NCI-H69 (cell line): ENCODE data around the gene MTMR12.
"Not testable (repeated sequence)": the region's sequence is repeated elsewhere in the genome, so short reads cannot be mapped to it uniquely, and the experiment has no call there.

Experiments
- DNase-seq: peaks from one replicate; lab custom pipeline; 2025; lab: John Stamatoyannopoulos, UW

MTMR12 gene

DNA sequence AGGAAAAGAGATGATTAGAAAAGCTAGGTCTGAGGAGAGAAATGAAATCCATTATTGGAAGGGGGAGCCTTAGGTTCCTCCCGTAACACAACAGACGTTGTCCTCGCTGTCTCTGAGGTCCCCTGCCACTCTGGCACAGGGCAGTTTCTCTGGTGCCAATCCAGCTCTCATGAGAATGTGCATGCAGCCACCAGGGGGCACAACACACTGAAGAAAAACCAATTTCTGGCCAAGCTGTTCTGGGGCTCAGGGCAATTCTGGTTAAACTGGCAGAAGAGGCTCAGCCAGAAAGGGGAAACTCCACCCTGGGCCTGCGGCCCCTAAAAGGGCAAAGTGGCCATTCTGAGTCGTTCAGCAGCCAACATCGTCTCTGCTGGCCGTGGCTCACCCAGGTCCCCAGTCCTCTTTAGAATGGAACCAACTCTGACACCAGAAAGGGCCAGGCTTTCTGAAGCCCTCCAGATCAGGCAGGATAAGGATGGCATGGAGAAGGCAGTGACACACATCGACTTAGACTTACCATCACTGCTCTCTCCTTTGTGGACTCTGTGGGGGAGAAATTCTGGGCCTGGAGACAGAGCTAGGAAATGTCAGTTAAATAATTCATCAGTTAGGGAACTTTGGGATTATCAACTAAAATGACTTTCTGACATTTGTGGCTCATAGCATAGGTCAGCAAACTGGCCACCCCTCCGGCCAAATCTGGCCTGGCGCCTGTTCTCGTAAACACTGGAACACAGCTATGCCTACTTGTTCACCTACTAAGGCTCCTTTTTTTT lies 80.1 kb downstream of the MTMR12 start:
- peak; percentile 83 for DNase-seq

- DNase-seq, result no peak
These were observed 80.8 kb downstream of the MTMR12 start for GRCh38 chr5:32231929-32232328.

DNA sequence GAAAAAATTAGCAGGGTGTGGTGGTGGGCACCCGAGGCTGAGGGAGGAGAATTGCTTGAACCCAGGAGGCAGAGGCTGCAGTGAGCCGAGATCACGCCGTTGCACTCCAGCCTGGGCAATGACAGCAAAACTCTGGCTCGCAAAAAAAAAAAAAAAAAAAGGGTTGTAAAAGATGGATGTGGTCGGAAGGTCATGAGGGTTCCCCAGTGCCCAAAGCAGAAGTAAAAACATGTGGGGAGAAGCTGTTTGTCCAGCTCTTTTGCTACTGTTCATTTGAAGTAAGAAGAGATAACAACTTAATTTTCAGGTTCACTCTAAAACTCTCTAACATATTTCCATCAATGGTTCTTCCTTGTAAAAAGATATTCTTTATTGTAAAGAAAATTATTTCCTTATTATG lies 81.5 kb downstream of the MTMR12 start:
- DNase-seq, result no peak

- DNase-seq, result no peak
These were observed 82.2 kb downstream of the MTMR12 start for GRCh38 chr5:32230356-32231099.

DNA sequence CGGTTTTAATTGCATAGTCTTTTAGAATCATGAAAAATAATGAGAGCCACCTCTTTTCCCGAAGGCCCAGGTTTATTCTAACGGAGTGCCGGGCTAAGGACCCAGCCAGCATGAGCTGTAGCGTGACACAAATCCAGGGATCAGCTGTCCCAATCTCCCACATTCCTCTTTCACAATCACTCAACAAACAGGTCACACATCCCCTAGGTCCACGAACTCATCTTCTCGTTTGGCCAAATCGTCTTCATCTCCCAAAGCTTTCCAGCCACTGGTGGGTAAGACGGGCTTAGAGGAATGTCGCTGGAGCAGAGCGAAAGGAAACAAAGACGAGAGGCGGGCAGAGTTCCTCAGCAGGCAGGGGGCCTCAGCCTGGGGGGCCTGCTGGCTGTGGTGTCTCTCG lies 83.2 kb downstream of the MTMR12 start:
- no peak for DNase-seq

GRCh38 chr5:32228816-32229215 lies 83.9 kb downstream of the MTMR12 start:
- DNase-seq, result no peak

- DNase-seq, result no peak
These were observed 87.3 kb downstream of the MTMR12 start for GRCh38 chr5:32225445-32225844.

DNA sequence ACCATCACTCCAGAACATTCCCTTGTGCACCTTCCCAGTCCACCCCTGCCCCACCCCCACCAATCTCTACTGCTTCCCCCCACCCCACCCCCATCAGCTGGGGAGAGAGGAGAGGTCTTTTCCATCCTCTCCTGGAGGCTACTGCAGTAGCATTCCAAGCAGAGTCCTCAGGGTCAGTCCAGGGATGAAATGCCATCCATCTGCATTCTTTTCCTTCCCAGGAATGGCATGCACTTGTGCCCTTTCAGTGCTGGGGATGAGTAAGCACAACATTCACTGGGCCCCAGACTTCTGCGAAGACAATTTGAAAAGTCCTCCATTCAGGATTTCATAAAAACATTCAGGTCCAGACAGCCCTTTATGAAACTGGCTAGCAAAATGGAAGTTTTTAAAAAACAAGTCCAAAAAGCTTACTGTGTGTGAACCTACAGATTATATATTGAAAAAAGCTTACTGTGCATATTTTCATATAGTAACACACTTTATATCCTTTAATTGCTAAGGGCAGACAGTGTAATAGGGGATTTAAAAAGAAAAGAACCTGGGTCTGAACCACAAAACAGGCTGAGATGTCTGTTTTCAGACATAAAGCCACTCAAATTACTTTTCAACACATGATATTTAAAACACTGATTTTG lies 88.6 kb downstream of the MTMR12 start:
- no peak for DNase-seq

DNA sequence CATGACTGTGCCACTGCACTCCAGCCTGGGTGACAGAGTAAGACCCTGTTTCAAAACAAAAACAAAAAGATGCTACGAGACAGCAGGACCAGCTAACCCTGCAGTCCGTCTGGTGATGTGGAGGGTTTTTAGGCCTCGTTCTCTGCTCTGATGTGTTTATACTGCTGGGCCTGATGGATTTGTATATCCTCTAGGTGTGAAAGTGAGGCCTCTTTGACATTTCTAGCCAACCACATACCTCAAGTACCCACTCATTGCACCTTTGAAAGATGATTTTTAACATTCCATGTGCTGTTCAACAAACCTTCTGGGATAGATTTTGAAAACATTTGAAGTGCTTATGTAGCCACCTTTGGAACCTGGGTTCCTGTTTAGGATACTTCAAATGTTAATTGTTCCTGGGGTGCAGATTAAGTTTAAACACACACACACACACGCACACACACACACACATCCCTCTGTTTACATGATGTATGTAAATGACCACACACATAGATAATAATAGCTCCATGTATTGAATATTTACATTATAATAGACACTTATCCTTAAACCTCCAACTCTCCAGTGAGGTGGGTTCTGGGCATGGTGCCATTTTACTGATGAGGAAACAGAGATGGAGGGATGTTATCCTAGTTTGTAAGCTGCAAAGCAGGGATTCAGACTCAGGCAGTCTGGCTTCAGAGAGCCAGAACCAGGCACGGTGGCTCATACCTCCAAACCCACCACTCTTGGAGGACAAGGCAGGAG lies 89.8 kb downstream of the MTMR12 start:
- DNase-seq, result peak; percentile 79

DNA sequence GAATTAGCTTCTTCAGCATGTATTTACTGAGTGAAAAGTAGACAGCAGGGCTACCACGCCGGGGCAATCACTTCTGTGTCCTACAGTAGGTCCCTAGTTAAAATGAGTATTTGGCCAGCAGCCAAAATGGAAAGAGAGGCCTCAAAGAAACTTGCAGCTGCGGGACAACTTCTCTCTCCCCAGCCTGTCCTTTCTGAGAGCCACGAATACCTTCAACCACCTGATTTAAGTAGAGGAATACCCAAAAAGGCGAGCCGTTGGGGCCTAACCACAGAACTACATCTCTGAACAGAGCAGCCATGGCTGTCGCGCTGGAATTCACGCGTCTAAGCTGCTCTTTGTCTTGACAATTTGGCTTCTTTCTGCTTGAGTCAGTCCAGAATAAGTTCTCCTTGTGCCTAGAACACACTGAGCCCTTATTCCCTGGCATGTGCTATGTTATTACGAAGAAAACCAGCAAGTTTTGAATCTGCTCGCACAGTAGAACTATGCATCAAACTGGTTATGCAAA lies 94.8 kb downstream of the MTMR12 start:
- DNase-seq, result peak; percentile 62

GRCh38 chr5:32214344-32214743 lies 98.4 kb downstream of the MTMR12 start:
- not testable (repeated sequence) for DNase-seq

- peak; percentile 89 for DNase-seq
These were observed 102.6 kb downstream of the MTMR12 start for GRCh38 chr5:32210151-32210550.

- not testable (repeated sequence) for DNase-seq
These were observed 103.9 kb downstream of the MTMR12 start for GRCh38 chr5:32208837-32209236.

DNA sequence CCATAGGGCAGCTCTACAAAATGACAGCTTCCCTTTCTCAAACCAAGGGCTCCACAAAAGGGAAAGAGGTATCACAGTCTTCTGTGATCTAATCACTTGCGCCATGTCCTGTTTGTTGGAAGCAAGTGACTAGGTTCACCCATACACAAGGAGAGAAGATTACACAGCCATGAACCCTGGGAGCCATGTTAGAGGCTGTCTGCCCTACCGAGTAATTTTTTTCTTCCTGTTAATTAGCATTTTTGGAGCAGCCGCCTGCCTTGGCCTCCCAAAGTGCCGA lies 105.4 kb downstream of the MTMR12 start:
- DNase-seq, result no peak

- no peak for DNase-seq
These were observed 106.0 kb downstream of the MTMR12 start for GRCh38 chr5:32206509-32207354.

GRCh38 chr5:32206053-32206452 lies 106.7 kb downstream of the MTMR12 start:
- no peak for DNase-seq

DNA sequence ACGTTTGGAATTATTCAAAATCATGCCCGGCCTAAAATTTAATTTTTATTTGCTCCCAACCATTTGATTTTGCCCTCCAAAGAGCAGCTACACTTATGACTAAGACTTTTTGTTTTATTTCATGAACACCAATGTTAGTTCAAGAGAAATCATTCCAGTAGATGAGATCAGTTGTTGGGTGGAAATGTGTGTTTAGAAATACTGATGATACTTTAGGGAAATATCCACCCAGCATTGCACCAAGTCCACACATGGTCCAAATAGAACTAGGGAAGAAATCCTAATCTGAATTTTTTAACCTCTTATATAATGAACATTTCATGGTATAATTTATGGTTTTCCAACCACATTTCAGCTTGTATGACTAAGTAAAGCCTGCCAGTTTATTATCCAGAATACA lies 110.3 kb downstream of the MTMR12 start:
- DNase-seq, result no peak

DNA sequence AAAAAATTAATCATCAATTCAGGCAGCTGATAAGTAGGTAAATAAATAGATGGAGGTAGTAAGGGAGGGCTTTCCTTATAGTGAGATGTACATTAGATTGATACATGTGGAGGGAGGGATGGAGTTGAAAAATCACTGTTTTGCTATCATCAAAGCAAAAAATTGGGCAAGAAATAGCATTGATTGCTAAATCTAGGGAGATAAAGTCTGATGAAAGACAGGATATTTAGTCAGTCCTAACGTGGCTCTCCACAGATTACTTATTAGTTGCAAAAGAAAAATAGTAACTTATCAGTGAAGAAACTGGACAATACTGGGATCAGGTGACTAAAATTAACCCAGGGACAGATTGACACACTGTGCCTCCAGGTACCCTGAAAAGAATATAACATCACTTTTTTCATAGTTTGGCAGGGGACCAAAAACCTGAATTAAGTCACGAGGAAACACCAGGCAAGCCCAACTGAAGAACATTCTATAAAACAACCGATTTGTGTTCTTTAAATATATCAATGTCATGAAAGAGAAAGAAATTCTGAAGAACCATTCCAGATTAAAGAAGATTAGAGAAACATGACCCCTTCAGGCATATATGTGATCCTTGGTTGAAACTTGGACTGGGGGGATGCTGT lies 111.5 kb downstream of the MTMR12 start:
- no peak for DNase-seq

DNA sequence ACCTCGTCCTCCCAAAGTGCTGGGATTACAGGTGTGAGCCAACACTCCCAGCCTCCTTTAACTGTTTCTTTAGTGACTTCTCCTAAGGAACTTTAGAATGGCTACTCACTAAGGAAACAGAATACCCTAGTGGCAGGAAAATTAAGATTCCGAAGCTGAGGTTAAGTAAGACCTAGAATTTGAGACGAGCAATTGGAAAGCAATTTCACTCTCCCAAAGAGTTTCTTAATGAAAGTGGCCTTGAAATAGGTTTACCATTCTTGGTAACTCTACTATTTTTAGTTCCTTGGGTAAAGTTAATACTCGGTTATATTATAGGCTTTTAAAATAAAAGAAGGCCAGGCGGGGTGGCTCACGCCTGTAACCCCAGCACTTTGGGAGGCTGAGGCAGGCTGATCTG lies 115.7 kb downstream of the MTMR12 start:
- DNase-seq, result no peak

DNA sequence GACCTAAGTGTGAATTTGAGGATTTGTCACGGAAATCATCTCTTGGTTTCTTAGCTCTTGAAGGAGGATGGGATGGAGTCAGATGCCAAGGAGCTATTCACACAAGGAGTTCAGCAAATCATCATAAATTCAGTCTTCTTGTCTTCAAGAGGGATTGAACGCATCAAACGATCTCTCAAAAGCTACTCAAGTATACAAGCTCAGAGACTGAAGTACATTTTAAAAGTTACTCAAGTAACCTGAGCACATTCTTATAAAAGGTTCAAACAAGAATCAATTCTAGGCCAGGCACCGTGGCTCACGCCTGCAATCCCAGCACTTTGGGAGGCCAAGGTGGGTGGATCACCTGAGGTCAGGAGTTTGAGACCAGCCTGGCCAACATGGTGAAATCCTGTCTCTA lies 117.5 kb downstream of the MTMR12 start:
- no peak for DNase-seq

DNA sequence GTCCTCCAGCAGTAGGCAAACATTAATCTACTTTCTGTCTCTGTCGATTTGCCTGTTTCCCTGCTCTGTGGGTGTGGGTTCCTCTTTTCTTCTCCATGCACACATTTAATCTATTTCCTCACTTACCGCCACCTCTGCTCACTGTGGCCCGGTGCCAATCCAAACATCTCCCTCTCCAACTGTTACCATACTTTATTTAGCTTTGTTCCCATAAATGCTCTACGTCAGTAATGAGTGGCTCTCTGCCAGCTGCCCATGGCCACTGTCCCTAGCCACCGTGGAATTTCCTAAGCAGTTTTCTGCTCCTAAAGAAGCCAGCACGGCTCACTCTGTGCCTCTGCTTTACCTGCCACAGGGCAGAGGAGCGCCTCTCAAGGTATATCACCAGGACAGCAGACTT lies 119.1 kb downstream of the MTMR12 start:
- peak; percentile 99 for DNase-seq
